Fibroblast of the aortic adventitia (primary cell): Measurements from ENCODE around the gene SLC39A2. TPM values are rescaled to one million over a fixed set of nuclear protein-coding genes. Genes with fewer than 3 reads are reported as not detected.

ENCODE experiments used
- DNase-seq: peaks from one replicate; pipeline ENCODE4 v3.0.0-alpha.2; 2010; ENCODE audit warnings: low read depth
- H3K4me3 ChIP-seq: 2 replicates; pipeline ENCODE4 v1.5.1; 2011; ENCODE audit warnings: low read depth, mild to moderate bottlenecking, control low read depth, low read length, moderate library complexity
- total RNA-seq: library from RNA; depleted of rRNA; stranded (reverse); fragments of >200 nt; gene quantifications from 2 replicates; pipeline ENCODE4 v1.2.3, GENCODE V29; 2012; ENCODE audit warnings: low replicate concordance
- TF ChIP-seq, protein P1 (sequence below): IDR thresholded peaks from 2 replicates; pipeline ENCODE4 v1.5.1; 2011; ENCODE audit warnings: mild to moderate bottlenecking, low read length, control low read depth, inconsistent platforms; ENCODE audit not compliant: insufficient read depth

SLC39A2 gene
- total RNA-seq, 1 donor, result 0.18 TPM

GRCh38 chr14:20986811-20987210 is 12.3 kb upstream of the SLC39A2 start:
- H3K4me3 ChIP-seq, result no peak overlapping the region
- peak; percentile 96 for DNase-seq
- TF ChIP-seq, protein P1, sequence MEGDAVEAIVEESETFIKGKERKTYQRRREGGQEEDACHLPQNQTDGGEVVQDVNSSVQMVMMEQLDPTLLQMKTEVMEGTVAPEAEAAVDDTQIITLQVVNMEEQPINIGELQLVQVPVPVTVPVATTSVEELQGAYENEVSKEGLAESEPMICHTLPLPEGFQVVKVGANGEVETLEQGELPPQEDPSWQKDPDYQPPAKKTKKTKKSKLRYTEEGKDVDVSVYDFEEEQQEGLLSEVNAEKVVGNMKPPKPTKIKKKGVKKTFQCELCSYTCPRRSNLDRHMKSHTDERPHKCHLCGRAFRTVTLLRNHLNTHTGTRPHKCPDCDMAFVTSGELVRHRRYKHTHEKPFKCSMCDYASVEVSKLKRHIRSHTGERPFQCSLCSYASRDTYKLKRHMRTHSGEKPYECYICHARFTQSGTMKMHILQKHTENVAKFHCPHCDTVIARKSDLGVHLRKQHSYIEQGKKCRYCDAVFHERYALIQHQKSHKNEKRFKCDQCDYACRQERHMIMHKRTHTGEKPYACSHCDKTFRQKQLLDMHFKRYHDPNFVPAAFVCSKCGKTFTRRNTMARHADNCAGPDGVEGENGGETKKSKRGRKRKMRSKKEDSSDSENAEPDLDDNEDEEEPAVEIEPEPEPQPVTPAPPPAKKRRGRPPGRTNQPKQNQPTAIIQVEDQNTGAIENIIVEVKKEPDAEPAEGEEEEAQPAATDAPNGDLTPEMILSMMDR, result no peak

- DNase-seq, result no peak
- TF ChIP-seq, protein P1, result no peak
- peak overlapping the region; percentile 45 for H3K4me3 ChIP-seq
These were observed 10.2 kb upstream of the SLC39A2 start for GRCh38 chr14:20988717-20989470.

GRCh38 chr14:20989471-20989786 is 9.7 kb upstream of the SLC39A2 start:
- TF ChIP-seq, protein P1, result no peak
- peak overlapping the region; percentile 45 for H3K4me3 ChIP-seq
- DNase-seq, result no peak

DNA sequence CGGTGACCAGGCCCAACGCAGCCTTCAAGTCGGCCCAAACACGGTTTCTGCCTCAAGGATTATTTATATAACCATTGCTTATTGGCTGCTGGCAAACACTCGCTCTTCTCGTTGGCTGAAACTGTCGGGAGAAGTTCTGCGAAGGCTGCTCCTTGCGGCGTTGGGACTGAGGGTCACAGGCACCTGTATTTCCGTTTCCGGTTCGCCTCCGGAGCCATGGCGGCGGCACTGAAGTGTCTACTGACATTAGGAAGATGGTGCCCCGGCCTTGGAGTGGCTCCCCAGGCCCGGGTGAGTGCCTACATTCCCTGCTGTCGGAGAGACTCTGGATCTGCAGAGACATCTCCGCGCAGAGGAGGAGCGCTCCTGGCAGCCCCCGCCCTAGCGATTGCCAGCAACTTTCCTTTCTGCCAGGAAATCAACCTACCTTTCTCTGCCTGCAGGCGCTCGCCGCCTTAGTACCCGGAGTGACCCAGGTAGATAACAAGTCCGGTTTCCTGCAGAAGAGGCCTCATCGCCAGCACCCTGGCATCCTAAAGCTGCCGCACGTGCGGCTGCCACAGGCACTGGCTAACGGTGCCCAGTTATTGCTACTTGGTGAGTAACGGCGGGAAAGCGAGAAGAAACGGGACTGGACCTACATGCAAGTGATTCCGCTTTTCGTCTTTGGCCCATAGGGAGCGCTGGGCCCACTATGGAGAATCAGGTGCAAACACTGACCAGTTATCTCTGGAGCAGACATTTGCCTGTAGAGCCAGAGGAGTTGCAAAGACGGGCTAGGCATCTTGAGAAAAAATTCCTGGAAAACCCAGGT is 9.1 kb upstream of the SLC39A2 start, which contains the start of gene METTL17:
TSS of gene METTL17 (plus strand) at position 194 of the 814 bp plus-strand sequence. CDS start at position 217, 23 bp downstream.
- TF ChIP-seq, protein P1, result peak; percentile 45
- peak; percentile 98 for DNase-seq
- peak within 1 kb of the TSS; percentile 89 for H3K4me3 ChIP-seq

DNA sequence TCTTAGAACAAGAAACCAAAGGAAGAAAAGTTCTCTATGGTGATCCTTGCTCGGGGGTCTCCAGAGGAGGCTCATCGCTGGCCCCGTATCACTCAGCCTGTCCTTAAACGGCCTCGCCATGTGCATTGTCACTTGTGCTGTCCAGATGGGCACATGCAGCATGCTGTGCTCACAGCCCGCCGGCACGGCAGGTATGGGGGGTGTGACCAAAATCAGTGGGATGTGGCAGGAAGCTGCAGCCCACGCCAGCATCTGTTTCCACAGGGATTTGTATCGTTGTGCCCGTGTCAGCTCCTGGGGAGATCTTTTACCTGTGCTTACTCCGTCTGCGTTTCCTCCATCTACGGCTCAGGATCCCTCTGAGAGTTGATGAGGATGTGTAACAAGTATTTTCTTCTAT is 2.6 kb upstream of the SLC39A2 start:
- TF ChIP-seq, protein P1, result no peak
- H3K4me3 ChIP-seq, result no peak overlapping the region
- no peak for DNase-seq

DNA sequence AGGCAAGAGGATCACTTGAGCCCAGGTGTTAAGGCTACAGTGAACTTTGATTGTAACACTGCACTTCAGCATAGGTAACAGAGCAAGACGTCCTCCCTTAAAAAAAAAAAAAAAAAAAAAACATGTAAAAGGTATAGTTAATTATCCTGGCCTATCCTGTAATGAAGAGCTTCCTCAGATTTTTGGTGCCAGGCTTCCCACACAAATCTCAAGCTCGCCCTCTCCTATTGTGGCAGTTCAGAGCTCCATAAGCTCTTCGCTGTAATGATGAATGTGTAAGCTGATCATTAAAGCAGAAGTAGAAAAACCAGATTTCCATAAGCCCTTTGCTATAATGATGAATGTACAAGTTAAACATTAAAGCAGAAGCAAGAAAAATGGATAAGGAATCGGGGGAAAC is 2.0 kb upstream of the SLC39A2 start:
- no peak overlapping the region for H3K4me3 ChIP-seq
- DNase-seq, result no peak
- TF ChIP-seq, protein P1, result no peak
